GM12874 (cell line): ENCODE measurements around the gene FCGR1A.
"Not testable (repeated sequence)": the region's sequence is repeated elsewhere in the genome, so short reads cannot be mapped to it uniquely, and the experiment has no call there.

ENCODE experiments used
- TF ChIP-seq, protein P1 (sequence below): IDR thresholded peaks from 2 replicates; pipeline ENCODE4 v1.5.1; 2011; ENCODE audit warnings: low read depth, mild to moderate bottlenecking, control low read depth, low read length, moderate library complexity; ENCODE audit not compliant: insufficient read depth

FCGR1A gene

DNA sequence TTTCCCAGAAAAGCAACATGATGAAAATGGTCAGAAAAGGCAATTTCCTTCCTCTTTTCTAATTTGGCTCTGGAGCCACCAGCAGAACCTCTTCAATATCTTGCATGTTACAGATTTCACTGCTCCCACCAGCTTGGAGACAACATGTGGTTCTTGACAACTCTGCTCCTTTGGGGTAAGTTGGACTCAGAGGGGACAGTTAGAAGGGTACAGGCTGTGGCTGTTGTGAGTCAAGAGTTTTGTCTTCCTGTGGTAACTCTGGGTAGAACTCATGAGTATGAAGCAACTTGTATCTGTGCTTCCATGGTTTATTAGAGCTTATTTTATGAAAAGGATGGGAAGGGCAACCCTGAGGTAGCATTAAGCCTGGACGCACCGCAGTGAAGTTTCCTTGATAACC, at the start of gene FCGR1A:
Gene FCGR1A (plus strand): TSS at position 95 of the 400 bp plus-strand sequence. CDS start 50 bp downstream, at position 145.
- TF ChIP-seq, protein P1, sequence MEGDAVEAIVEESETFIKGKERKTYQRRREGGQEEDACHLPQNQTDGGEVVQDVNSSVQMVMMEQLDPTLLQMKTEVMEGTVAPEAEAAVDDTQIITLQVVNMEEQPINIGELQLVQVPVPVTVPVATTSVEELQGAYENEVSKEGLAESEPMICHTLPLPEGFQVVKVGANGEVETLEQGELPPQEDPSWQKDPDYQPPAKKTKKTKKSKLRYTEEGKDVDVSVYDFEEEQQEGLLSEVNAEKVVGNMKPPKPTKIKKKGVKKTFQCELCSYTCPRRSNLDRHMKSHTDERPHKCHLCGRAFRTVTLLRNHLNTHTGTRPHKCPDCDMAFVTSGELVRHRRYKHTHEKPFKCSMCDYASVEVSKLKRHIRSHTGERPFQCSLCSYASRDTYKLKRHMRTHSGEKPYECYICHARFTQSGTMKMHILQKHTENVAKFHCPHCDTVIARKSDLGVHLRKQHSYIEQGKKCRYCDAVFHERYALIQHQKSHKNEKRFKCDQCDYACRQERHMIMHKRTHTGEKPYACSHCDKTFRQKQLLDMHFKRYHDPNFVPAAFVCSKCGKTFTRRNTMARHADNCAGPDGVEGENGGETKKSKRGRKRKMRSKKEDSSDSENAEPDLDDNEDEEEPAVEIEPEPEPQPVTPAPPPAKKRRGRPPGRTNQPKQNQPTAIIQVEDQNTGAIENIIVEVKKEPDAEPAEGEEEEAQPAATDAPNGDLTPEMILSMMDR = not testable (repeated sequence)

DNA sequence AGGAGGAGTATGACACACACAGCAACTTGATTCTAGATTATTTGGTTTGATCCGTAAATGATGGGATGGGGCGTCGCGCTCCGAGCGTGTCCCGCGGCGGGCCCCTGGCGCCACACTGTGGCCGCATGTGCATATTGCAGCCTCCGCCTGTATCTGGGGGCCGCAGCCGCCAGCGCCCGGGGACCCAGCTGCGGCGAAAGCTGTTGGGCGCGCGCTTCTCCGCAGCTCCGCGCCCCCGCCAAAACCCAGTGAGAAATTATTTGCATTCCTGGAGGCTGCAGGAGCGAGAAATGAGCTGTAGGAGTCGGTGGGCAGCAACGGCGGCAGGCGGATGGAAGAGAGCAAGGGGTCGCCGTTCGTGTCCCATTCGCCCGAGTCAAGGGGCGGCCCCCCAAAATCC, 10.0 kb downstream of the FCGR1A start:
- TF ChIP-seq, protein P1 = peak; percentile 39; the same call in 1 of the 2 replicates

DNA sequence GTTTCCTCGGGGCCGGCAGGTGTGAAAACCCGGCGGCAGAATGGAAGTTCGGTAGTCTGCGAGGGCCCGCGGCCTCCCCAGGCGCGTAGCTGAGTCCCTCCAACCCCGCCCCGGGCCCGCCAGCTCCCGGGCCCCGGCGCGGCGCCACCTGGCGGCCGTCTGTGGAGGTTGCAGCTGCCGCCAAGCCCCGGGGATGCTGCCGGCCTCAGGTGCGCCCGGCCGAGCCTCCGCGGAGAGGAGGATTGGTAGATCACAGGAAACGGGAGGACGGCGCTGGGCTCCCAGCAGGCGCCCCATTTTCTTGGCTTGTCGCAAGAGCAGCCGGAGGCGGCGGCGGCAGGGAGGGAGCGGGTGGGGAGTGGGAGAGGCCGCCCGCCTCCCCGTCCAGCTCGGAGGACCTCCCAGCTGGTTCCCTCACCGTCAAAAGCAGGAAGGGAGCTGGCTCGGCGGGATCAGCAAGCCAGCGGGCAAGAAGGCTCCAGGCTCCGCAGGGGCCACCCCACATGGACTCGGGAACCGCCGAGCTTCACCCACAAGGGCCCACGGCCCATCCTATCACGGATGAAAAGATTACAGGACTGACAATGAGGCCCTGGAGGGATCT, 10.5 kb downstream of the FCGR1A start:
- TF ChIP-seq, protein P1 = peak; percentile 67
